HCT116 (cell line): ENCODE results near the gene CILP2. TPM values are rescaled to one million over a fixed set of nuclear protein-coding genes. Genes with fewer than 3 reads are reported as not detected.

Experiments
- ATAC-seq: fragments of 200-7000 bp; cut with Tn5 transposase; 2 replicates; pipeline ENCODE4 v1.9.1; 2020; ENCODE audit warnings: mild to moderate bottlenecking, moderate library complexity
- BruUV-seq: library from RNA; stranded (reverse); fragments of 400-500 nt; replicated peaks from 2 replicates; lab custom pipeline; 2021; lab: Mats Ljungman, UMichigan
- CTCF ChIA-PET: fragments of 300-600 bp; sonication (Branson Sonifier 250); formaldehyde crosslinking; loops from one replicate; lab custom pipeline; 2021; ENCODE audit warnings: antibody characterized with exemption; lab: Charles Lee
- POLR2A ChIA-PET: fragments of 300-600, 350-600 bp; sonication (Branson Sonifier 250); formaldehyde crosslinking; loops from one replicate; lab custom pipeline; 2021; ENCODE audit warnings: antibody characterized with exemption; lab: Charles Lee
- RAD21 ChIA-PET, 2 experiments: fragments of 300-600 bp; sonication (Branson Sonifier 250); formaldehyde crosslinking; loops; one replicate each; lab custom pipeline; 2023; ENCODE audit warnings: low total read pairs in 2 of 2; ENCODE audit not compliant: uncharacterized antibody in 2 of 2, unreplicated experiment in 2 of 2, low non-redundant PET in 1 of 2; lab: Charles Lee
- DNase-seq: peaks from one replicate; pipeline ENCODE4 v3.0.0-alpha.2; 2010; ENCODE audit warnings: low read depth, low spot score
- H2AFZ ChIP-seq: fragments of 200-600 bp; shearing (Covaris generic), sonication (generic); 2 replicates; pipeline ENCODE4 v1.6.1; 2017; ENCODE audit warnings: low read depth, mixed run types, mixed read lengths, antibody characterized with exemption, low read length; ENCODE audit not compliant: poor library complexity, severe bottlenecking
- H3K27ac ChIP-seq: 2 replicates; pipeline ENCODE4 v1.5.1; 2012; ENCODE audit warnings: low read depth, low read length
- H3K27me3 ChIP-seq: fragments of 200-600 bp; sonication (generic); 2 replicates; pipeline ENCODE4 v1.6.1; 2016; ENCODE audit warnings: mixed run types, low read length, mixed read lengths; ENCODE audit not compliant: insufficient read depth
- H3K36me3 ChIP-seq, 2 experiments: fragments of 200-500 bp in 1 of 2; fragments of 200-600 bp in 1 of 2; sonication (Bioruptor generic) in 1 of 2; sonication (generic) in 1 of 2; 2 replicates each; pipeline versions ENCODE4 v1.5.1 to v1.6.1; 2014 to 2016; ENCODE audit warnings: low read length in 2 of 2, inconsistent platforms in 1 of 2, mixed read lengths in 1 of 2, mixed run types in 1 of 2; ENCODE audit not compliant: insufficient read depth in 2 of 2, control insufficient read depth in 1 of 2
- H3K4me1 ChIP-seq, 2 experiments: fragments of 200-600 bp in 1 of 2; sonication (generic) in 1 of 2; 2 replicates each; pipeline versions ENCODE4 v1.5.1 to v1.6.1; 2012 to 2017; ENCODE audit warnings: low read length in 2 of 2, inconsistent platforms in 1 of 2, mild to moderate bottlenecking in 1 of 2, mixed read lengths in 1 of 2, mixed run types in 1 of 2, moderate library complexity in 1 of 2; ENCODE audit not compliant: insufficient read depth in 2 of 2, control insufficient read depth in 1 of 2
- H3K4me2 ChIP-seq: fragments of 200-600 bp; sonication (generic); 2 replicates; pipeline ENCODE4 v1.6.1; 2017; ENCODE audit warnings: mixed run types, low read length, mixed read lengths
- H3K4me3 ChIP-seq, 2 experiments: fragments of 200-600 bp in 1 of 2; sonication (generic) in 1 of 2; replicated peaks in 1 of 2; 2 replicates each; pipeline ENCODE4 v1.5.1; 2011 to 2016; ENCODE audit warnings: low read length in 2 of 2, control low read depth in 1 of 2, low read depth in 1 of 2, mild to moderate bottlenecking in 1 of 2, mixed read lengths in 1 of 2, mixed run types in 1 of 2
- H3K79me2 ChIP-seq: fragments of 200-600 bp; sonication (generic); 2 replicates; pipeline ENCODE4 v1.6.1; 2017; ENCODE audit warnings: mild to moderate bottlenecking, mixed run types, low read length, moderate library complexity, mixed read lengths; ENCODE audit not compliant: insufficient read depth
- H3K9ac ChIP-seq: fragments of 200-600 bp; sonication (generic); 2 replicates; pipeline ENCODE4 v1.6.1; 2016; ENCODE audit warnings: low read length, mixed read lengths
- H3K9me2 ChIP-seq: fragments of 200-600 bp; sonication (generic), shearing (Covaris generic); 2 replicates; pipeline ENCODE4 v1.6.1; 2017; ENCODE audit warnings: mixed run types, mild to moderate bottlenecking, moderate library complexity; ENCODE audit not compliant: insufficient read depth
- H3K9me3 ChIP-seq, 2 experiments: fragments of 200-500 bp in 1 of 2; fragments of 200-600 bp in 1 of 2; sonication (Bioruptor generic) in 1 of 2; sonication (generic) in 1 of 2; 2 replicates each; pipeline ENCODE4 v1.6.1; 2014 to 2017; ENCODE audit warnings: low read length in 2 of 2, mixed read lengths in 2 of 2, inconsistent platforms in 1 of 2, low read depth in 1 of 2, mild to moderate bottlenecking in 1 of 2, mixed run types in 1 of 2, moderate library complexity in 1 of 2; ENCODE audit not compliant: control insufficient read depth in 1 of 2, insufficient read depth in 1 of 2
- H4K20me1 ChIP-seq: fragments of 200-600 bp; sonication (generic), shearing (Covaris generic); 2 replicates; pipeline ENCODE4 v1.6.1; 2017; ENCODE audit warnings: mixed run types, mild to moderate bottlenecking, moderate library complexity; ENCODE audit not compliant: insufficient read depth
- CBX3 ChIP-seq: IDR thresholded peaks from 2 replicates; pipeline ENCODE4 v1.6.1; 2012; ENCODE audit warnings: low read depth
- EZH2 ChIP-seq: fragments of 200-600 bp; sonication (generic); IDR thresholded peaks from 2 replicates; pipeline ENCODE4 v1.6.1; 2017; ENCODE audit warnings: antibody characterized with exemption, mixed run types
- FOSL1 ChIP-seq: IDR thresholded peaks from 2 replicates; pipeline ENCODE4 v1.6.1; 2012; ENCODE audit warnings: low read depth
- POLR2A ChIP-seq: IDR thresholded peaks from 2 replicates; pipeline ENCODE4 v1.7.0; 2011; ENCODE audit warnings: borderline replicate concordance; ENCODE audit not compliant: insufficient read depth, insufficient read length; ENCODE audit errors: extremely low read depth
- RAD21 ChIP-seq: IDR thresholded peaks from 2 replicates; pipeline ENCODE4 v1.6.1; 2012; ENCODE audit warnings: low read depth, mild to moderate bottlenecking
- SIN3A ChIP-seq: IDR thresholded peaks from 2 replicates; pipeline ENCODE4 v1.6.1; 2012; ENCODE audit warnings: low read depth
- ZNF274 ChIP-seq: fragments of 200-500 bp; sonication (Bioruptor generic); IDR thresholded peaks from 2 replicates; pipeline ENCODE4 v1.6.1; 2014; ENCODE audit warnings: mild to moderate bottlenecking, low read depth, low read length, inconsistent platforms
- intact Hi-C: fragments of 100-400 bp; cut with micrococcal nuclease; formaldehyde crosslinking; loops from 2 replicates; pipeline ENCODE4 v1.10.0; 2022
- total RNA-seq: library from RNA; stranded (reverse); gene quantifications from one replicate; pipeline ENCODE4 v1.2.1, GENCODE V29; 2021; ENCODE audit not compliant: unreplicated experiment
- TF ChIP-seq, protein P1 (sequence below): IDR thresholded peaks from 2 replicates; pipeline ENCODE4 v1.6.1; 2012; ENCODE audit warnings: low read depth

CILP2 gene
- total RNA-seq, 1 experiment from 2014 or later, result 13.1 TPM

DNA sequence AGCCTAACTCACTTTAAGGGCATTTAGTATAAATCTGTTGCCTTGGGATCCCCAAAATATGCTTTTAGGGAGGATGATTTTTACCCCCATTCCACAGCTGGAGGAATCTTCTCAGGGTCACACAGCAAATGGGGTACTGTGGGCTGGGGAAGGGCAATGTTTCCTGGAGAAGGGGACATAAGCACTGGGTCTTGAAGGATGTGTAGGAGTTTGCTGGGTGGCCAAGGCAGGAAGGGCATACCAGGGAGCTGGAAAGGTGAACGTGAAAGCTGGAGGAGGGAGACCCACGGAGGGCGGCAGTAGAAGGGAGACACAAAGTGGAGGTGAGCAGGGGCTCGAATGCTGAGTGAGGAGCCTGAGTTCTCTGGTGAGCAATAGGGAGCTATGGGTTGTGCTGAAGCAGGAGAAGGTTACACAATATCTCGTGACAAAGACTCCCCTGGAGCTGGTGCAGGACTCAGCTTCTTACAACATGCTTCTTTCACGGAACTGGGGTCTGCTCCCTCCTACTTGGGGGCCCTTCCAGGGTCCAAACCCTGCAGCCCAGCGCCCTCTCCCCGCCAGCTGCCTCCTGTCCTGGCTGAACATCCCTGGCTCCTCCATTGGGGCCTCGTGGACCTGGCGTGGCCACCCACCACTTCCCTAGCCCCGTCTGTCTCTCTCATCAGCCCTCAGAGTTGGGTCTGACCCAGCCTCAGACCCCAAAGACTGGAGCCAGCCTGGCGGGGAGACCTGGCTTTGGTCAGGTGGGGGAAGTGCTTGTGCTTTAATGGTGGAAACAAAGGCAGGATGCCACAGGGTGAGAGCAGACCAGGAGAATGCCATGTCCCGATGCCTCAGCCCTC, 11.1 kb downstream of the CILP2 start (continued):
- no peak for TF ChIP-seq CBX3

DNA sequence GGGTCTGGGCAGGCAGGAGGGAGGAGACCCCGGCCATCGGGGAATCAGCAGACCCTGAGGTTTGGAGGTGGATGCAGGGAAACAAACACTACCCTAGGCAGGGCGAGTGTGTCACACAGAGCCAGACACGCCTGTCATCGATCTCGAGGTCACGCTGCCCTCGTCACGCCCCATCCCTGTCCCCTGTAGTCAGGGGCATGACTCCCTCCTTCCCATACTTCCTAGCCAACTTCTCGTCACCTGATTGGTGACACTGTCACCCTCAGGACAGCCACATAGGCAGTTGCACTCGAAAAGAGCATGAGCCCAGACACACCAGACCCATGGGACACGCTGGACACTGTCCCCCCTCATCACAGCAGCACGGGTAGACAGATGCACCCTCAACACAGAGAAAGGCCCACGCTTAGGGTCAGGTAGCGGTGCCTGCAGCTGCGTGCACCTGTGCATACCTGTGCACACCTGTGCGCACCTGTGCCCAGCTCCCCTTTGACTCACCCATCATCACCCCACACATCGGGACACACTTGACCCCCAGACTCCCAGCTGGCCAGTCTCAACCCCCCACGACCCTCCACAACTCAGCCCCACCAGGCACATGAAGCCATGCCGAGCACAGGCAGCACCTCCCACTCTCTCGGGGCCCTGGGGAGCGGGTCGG, 11.9 kb downstream of the CILP2 start:
- ATAC-seq, result no peak
- intact Hi-C loops, result loop anchor here (10.0 kb wide), 1 partner anchor 225 kb away; no protein-coding TSS in a partner anchor
- no TSS peak for BruUV-seq
- RAD21 ChIA-PET, result no interaction called here
- Histone ChIP-seq H3K79me2 (no peaks in the 10 kb centered on the region), H3K4me2 (no peak overlapping the region), H3K4me3 (no peak overlapping the region), H3K36me3 (no peaks in the 10 kb centered on the region), H3K9me2 (no peaks in the 10 kb centered on the region), H3K4me1 (no peaks in the 10 kb centered on the region), H3K9ac (no peak overlapping the region), H4K20me1 (no peaks in the 10 kb centered on the region), H2AFZ (no peak overlapping the region), H3K9me3 (no peaks in the 10 kb centered on the region), H3K27me3 (no peaks in the 10 kb centered on the region), H3K27ac (no peak overlapping the region; the same call in 1 of the 2 replicates)
- no peak for TF ChIP-seq FOSL1
- no peak for TF ChIP-seq SIN3A
- TF ChIP-seq, protein P1, sequence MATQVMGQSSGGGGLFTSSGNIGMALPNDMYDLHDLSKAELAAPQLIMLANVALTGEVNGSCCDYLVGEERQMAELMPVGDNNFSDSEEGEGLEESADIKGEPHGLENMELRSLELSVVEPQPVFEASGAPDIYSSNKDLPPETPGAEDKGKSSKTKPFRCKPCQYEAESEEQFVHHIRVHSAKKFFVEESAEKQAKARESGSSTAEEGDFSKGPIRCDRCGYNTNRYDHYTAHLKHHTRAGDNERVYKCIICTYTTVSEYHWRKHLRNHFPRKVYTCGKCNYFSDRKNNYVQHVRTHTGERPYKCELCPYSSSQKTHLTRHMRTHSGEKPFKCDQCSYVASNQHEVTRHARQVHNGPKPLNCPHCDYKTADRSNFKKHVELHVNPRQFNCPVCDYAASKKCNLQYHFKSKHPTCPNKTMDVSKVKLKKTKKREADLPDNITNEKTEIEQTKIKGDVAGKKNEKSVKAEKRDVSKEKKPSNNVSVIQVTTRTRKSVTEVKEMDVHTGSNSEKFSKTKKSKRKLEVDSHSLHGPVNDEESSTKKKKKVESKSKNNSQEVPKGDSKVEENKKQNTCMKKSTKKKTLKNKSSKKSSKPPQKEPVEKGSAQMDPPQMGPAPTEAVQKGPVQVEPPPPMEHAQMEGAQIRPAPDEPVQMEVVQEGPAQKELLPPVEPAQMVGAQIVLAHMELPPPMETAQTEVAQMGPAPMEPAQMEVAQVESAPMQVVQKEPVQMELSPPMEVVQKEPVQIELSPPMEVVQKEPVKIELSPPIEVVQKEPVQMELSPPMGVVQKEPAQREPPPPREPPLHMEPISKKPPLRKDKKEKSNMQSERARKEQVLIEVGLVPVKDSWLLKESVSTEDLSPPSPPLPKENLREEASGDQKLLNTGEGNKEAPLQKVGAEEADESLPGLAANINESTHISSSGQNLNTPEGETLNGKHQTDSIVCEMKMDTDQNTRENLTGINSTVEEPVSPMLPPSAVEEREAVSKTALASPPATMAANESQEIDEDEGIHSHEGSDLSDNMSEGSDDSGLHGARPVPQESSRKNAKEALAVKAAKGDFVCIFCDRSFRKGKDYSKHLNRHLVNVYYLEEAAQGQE, result no peak
- no peak for TF ChIP-seq RAD21
- TF ChIP-seq CBX3, result no peak
- no peak for TF ChIP-seq EZH2
- no peak for TF ChIP-seq ZNF274
- TF ChIP-seq POLR2A, result no peak
- CTCF ChIA-PET, result no interaction called here
- POLR2A ChIA-PET, result no interaction called here
- no peak for DNase-seq
